ENCODE measurements around the gene THEM4.
"Not testable (repeated sequence)": the region's sequence is repeated elsewhere in the genome, so short reads cannot be mapped to it uniquely, and the experiment has no call there.

Gene THEM4

DNA sequence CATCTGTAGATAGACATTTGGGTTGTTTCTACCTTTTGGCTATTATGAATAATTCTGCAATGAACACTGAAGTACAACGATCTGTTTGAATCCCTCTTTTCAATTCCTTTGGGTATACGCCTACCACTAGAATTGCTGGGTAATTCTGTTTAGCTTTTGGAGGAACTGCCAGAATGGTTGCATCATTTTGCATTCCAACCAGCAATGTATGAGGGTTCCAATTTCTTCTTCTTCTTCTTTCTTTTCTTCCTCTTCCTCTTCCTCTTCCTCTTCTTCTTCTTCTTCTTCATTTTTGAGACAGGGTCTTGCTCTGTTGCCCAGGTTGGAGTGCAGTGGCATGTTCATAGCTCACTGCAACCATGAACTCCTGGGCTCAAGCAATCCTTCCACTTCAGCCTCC is 42.0 kb downstream of the THEM4 start:
- peaks cover 16% of the 10 kb centered on the region for H3K27me3 ChIP-seq (ENCODE audit: control insufficient read depth, insufficient read depth, low read length)
- no peak overlapping the region for H3K9ac ChIP-seq (ENCODE audit: low read depth, low read length)
- no peak overlapping the region for H3K4me3 ChIP-seq (ENCODE audit: low read depth, low read length)
- H3K36me3 ChIP-seq (ENCODE audit: control insufficient read depth, insufficient read depth, low read length) = no peaks in the 10 kb centered on the region
- no peaks in the 10 kb centered on the region for H3K9me3 ChIP-seq (ENCODE audit: control insufficient read depth, insufficient read depth, low read length)
- H3K4me1 ChIP-seq (ENCODE audit: control insufficient read depth, insufficient read depth, low read length) = no peaks in the 10 kb centered on the region

- Histone ChIP-seq H3K27me3 (ENCODE audit: control insufficient read depth, insufficient read depth, low read length) (peaks cover 37% of the 10 kb centered on the region), H3K9ac (ENCODE audit: low read depth, low read length) (no peak overlapping the region), H3K4me1 (ENCODE audit: control insufficient read depth, insufficient read depth, low read length) (peaks cover 16% of the 10 kb centered on the region), H3K9me3 (ENCODE audit: control insufficient read depth, insufficient read depth, low read length) (no peaks in the 10 kb centered on the region), H3K4me3 (ENCODE audit: low read depth, low read length) (no peak overlapping the region), H3K36me3 (ENCODE audit: control insufficient read depth, insufficient read depth, low read length) (no peaks in the 10 kb centered on the region)
Observed at GRCh38 chr1:151864411-151864810, 44.9 kb downstream of the THEM4 start.

- Histone ChIP-seq H3K36me3 (ENCODE audit: control insufficient read depth, insufficient read depth, low read length) (no peaks in the 10 kb centered on the region), H3K9ac (ENCODE audit: low read depth, low read length) (no peak overlapping the region), H3K4me3 (ENCODE audit: low read depth, low read length) (no peak overlapping the region), H3K9me3 (ENCODE audit: control insufficient read depth, insufficient read depth, low read length) (no peaks in the 10 kb centered on the region), H3K4me1 (ENCODE audit: control insufficient read depth, insufficient read depth, low read length) (peaks cover 16% of the 10 kb centered on the region), H3K27me3 (ENCODE audit: control insufficient read depth, insufficient read depth, low read length) (peaks cover 55% of the 10 kb centered on the region)
Observed at GRCh38 chr1:151862604-151863003, 46.7 kb downstream of the THEM4 start.

DNA sequence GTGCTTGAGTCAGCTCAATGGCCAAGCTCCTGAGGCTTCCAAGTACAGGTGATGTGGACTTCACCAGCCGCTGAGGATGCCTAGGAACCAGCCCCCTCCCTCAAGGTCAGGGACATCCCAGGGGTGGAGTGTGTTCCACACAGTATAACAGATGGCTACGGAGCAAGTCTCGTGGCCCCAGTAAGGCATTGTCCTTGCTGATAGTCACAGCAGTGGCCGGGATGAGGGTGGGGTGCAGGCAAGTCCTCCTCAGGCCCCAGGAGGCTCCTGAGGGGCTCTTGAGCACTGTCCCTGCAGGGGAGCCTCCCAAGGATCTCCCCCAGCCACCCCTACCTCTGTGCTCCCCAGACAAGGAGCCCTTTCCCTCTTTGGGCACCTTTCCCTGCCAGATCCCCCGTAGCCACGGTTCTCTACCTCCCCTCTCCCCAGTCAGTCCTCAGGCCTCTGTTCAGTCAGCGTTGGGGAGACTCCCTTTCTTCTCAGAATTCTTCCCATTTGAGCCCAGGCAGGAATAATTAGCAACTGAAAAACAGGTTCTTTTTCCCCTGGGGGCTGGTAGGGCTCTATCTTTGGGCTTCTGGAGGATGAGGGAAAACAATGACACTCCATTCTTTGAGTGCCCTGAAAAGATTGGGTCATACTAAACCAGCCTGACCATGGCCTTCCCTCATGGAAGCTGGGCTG is 48.7 kb downstream of the THEM4 start:
- Histone ChIP-seq H3K27me3 (ENCODE audit: control insufficient read depth, insufficient read depth, low read length) (peaks cover 61% of the 10 kb centered on the region), H3K4me1 (ENCODE audit: control insufficient read depth, insufficient read depth, low read length) (peaks cover 16% of the 10 kb centered on the region), H3K4me3 (ENCODE audit: low read depth, low read length) (peak overlapping the region; percentile 16), H3K36me3 (ENCODE audit: control insufficient read depth, insufficient read depth, low read length) (no peaks in the 10 kb centered on the region), H3K9me3 (ENCODE audit: control insufficient read depth, insufficient read depth, low read length) (no peaks in the 10 kb centered on the region), H3K9ac (ENCODE audit: low read depth, low read length) (no peak overlapping the region)

- no peak overlapping the region for H3K9ac ChIP-seq (ENCODE audit: low read depth, low read length)
- no peaks in the 10 kb centered on the region for H3K36me3 ChIP-seq (ENCODE audit: control insufficient read depth, insufficient read depth, low read length)
Observed at GRCh38 chr1:151859891-151860293, 49.4 kb downstream of the THEM4 start.

DNA sequence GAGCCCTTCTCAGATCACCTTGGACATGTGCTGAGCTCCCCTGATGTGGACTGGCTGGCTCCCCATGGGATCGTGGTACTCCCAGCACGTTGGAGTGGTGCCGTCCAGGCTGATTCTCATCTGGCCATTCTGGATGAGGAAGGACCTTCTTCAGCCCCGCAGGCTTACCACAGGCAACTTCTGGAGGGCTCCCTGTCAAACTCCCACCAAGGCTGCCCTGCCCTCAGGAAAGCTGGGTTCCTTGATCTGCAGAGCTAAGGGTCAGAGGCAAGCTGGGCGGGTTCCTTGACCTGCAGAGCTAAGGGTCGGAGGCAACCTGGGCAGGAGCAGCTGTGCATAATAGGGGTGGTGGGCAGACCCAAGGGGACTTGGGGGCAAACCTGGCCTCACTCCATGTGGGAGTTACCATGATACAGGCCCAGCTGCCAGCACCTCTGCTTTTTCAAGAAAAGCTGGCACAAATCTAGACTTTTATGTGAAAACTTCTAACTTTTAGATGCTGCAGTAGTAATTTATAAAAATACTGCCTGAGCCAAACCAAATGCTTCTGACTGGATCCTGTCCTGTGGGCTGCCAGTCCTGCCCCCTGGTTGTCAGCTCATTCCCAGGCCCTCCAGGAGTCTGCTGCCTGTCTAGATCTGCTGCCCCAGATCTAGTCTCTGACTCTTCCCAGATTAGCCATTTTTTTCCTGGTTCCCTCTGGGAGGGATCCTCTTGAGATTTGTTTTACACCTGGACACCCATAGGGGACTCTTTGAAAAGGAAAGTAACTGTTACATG is 50.2 kb downstream of the THEM4 start:
- Histone ChIP-seq H3K27me3 (ENCODE audit: control insufficient read depth, insufficient read depth, low read length) (peaks cover 51% of the 10 kb centered on the region), H3K9me3 (ENCODE audit: control insufficient read depth, insufficient read depth, low read length) (no peaks in the 10 kb centered on the region), H3K4me1 (ENCODE audit: control insufficient read depth, insufficient read depth, low read length) (peaks cover 16% of the 10 kb centered on the region), H3K4me3 (ENCODE audit: low read depth, low read length) (no peak overlapping the region), H3K9ac (ENCODE audit: low read depth, low read length) (no peak overlapping the region), H3K36me3 (ENCODE audit: control insufficient read depth, insufficient read depth, low read length) (no peaks in the 10 kb centered on the region)

More at GRCh38 chr1:151859891-151860293, 49.4 kb downstream of the THEM4 start:
- Histone ChIP-seq H3K27me3 (ENCODE audit: control insufficient read depth, insufficient read depth, low read length) (peaks cover 59% of the 10 kb centered on the region), H3K9me3 (ENCODE audit: control insufficient read depth, insufficient read depth, low read length) (no peaks in the 10 kb centered on the region), H3K4me3 (ENCODE audit: low read depth, low read length) (no peak overlapping the region), H3K4me1 (ENCODE audit: control insufficient read depth, insufficient read depth, low read length) (peaks cover 16% of the 10 kb centered on the region)

DNA sequence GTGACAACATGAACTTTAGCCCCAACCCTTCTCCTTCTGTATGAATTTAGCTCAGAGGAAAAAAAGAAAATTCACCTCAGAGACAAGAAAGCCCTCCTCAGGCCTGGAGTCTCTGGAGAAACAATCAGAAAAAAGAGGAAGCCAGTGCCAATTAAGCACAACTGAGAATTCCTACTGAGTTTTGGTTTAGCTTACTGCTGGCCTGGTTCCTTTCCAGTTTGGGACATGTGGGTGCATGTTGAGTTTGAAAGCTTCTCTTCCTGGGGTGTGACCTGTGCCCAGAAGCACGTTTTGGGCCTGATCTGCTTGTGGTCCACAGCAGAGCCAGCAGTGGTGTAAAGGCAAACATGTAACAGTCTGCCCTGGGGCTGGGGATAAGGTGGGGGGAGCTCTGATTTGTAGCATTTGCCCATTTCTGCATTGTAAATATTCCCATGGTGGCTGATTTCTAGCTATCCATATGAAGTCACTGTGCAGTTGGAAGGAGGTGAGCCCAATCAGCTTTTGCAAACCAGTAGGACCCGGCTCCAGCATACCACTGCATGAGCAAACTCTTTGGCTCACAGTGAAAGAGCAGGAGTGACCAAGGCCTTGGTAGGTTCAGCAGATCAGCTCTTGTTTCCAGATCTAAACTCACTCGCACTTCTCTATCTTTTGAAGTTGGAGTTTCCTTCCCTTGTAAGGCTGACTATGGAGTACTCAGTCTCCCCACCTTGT is 51.1 kb downstream of the THEM4 start:
- H3K4me1 ChIP-seq (ENCODE audit: control insufficient read depth, insufficient read depth, low read length) = peaks cover 16% of the 10 kb centered on the region
- H3K27me3 ChIP-seq (ENCODE audit: control insufficient read depth, insufficient read depth, low read length) = peaks cover 51% of the 10 kb centered on the region

GRCh38 chr1:151855933-151856332 is 53.4 kb downstream of the THEM4 start:
- H3K4me3 ChIP-seq (ENCODE audit: low read depth, low read length) = no peak overlapping the region
- H3K9ac ChIP-seq (ENCODE audit: low read depth, low read length) = no peak overlapping the region

More for the DNA sequence above, 51.1 kb downstream of the THEM4 start:
- Histone ChIP-seq H3K9me3 (ENCODE audit: control insufficient read depth, insufficient read depth, low read length) (no peaks in the 10 kb centered on the region), H3K36me3 (ENCODE audit: control insufficient read depth, insufficient read depth, low read length) (no peaks in the 10 kb centered on the region), H3K9ac (ENCODE audit: low read depth, low read length) (no peak overlapping the region), H3K4me3 (ENCODE audit: low read depth, low read length) (no peak overlapping the region)

DNA sequence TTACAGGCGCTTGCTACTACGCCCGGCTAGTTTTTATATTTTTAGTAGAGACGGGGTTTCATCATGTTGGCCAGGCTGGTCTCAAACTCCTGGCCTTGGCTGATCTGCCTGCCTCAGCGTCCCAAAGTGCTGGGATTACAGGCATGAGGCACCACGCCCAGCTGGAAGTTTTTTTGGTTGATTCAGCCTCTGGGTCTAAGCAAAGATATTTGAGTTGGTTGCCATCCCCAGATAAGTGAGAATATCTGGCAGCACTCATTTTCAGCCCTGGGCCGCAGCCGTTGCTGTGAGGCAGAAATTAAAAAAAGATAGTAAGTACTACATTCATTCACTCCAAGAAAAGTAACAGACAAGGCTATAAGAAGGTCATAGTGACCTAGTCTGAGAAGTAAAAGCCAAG is 53.8 kb downstream of the THEM4 start:
- Histone ChIP-seq H3K4me1 (ENCODE audit: control insufficient read depth, insufficient read depth, low read length) (peaks cover 10% of the 10 kb centered on the region), H3K27me3 (ENCODE audit: control insufficient read depth, insufficient read depth, low read length) (peaks cover 35% of the 10 kb centered on the region)
- not testable (repeated sequence) for H3K9ac ChIP-seq (ENCODE audit: low read depth, low read length); H3K36me3 ChIP-seq (ENCODE audit: control insufficient read depth, insufficient read depth, low read length); H3K4me3 ChIP-seq (ENCODE audit: low read depth, low read length); H3K9me3 ChIP-seq (ENCODE audit: control insufficient read depth, insufficient read depth, low read length)

More at GRCh38 chr1:151855933-151856332, 53.4 kb downstream of the THEM4 start:
- Histone ChIP-seq H3K9me3 (ENCODE audit: control insufficient read depth, insufficient read depth, low read length) (no peaks in the 10 kb centered on the region), H3K27me3 (ENCODE audit: control insufficient read depth, insufficient read depth, low read length) (peaks cover 35% of the 10 kb centered on the region), H3K4me1 (ENCODE audit: control insufficient read depth, insufficient read depth, low read length) (peaks cover 12% of the 10 kb centered on the region), H3K36me3 (ENCODE audit: control insufficient read depth, insufficient read depth, low read length) (no peaks in the 10 kb centered on the region)

DNA sequence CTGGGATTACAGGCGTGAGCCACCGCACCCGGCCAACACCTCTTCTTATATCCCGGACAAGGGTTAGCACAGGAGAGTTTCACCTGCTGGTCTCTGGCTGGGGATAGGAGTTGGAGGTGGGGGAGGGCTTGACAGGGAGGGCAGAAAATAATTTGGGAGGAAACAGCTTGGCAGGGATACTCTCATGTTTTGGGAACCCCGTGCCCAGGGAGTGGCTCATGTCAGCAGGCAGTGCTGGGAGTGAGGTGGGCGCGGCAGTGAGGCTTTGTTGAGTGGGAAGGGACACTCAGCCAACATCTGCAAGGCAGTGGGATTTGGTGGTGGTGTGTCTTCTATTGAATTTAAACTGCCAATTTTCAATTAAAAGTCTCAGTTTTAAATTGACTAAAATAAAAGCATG is 54.7 kb downstream of the THEM4 start:
- no peak overlapping the region for H3K9ac ChIP-seq (ENCODE audit: low read depth, low read length)
- H3K27me3 ChIP-seq (ENCODE audit: control insufficient read depth, insufficient read depth, low read length) = peaks cover 26% of the 10 kb centered on the region

GRCh38 chr1:151853411-151853943 is 55.8 kb downstream of the THEM4 start, which contains the start of gene THEM5:
Gene THEM5 (minus strand): TSS chr1:151853712. CDS start chr1:151853565, 147 bp downstream.
- Histone ChIP-seq H3K4me3 (ENCODE audit: low read depth, low read length) (no peak within 1 kb of the TSS), H3K9ac (ENCODE audit: low read depth, low read length) (no peak within 1 kb of the TSS), H3K9me3 (ENCODE audit: control insufficient read depth, insufficient read depth, low read length) (no peaks in the 10 kb centered on the region), H3K4me1 (ENCODE audit: control insufficient read depth, insufficient read depth, low read length) (no peaks in the 10 kb centered on the region), H3K27me3 (ENCODE audit: control insufficient read depth, insufficient read depth, low read length) (peaks cover 16% of the 10 kb centered on the region), H3K36me3 (ENCODE audit: control insufficient read depth, insufficient read depth, low read length) (no peaks in the 10 kb centered on the region)

More for the DNA sequence above, 54.7 kb downstream of the THEM4 start:
- H3K4me1 ChIP-seq (ENCODE audit: control insufficient read depth, insufficient read depth, low read length) = peaks cover 2% of the 10 kb centered on the region
- no peaks in the 10 kb centered on the region for H3K9me3 ChIP-seq (ENCODE audit: control insufficient read depth, insufficient read depth, low read length)
- H3K36me3 ChIP-seq (ENCODE audit: control insufficient read depth, insufficient read depth, low read length) = no peaks in the 10 kb centered on the region
- H3K4me3 ChIP-seq (ENCODE audit: low read depth, low read length) = no peak overlapping the region

All from iPS-15b (cell line).